Body of pancreas (tissue), 4 donors: ENCODE results near the gene SETD2. TPM values are rescaled to one million over a fixed set of nuclear protein-coding genes. Genes with fewer than 3 reads are reported as not detected.

Experiments
- ATAC-seq: fragments of 150-250 bp; one replicate; pipeline ENCODE4 v1.9.1; 2016
- DNase-seq, 4 donors: peaks; one replicate each; pipeline ENCODE4 v3.0.0-alpha.2; 2019
- H3K27ac ChIP-seq, 4 donors: fragments of 200-600 bp; sonication (generic); 1 replicate in 3 of 4; 2 replicates in 1 of 4; pipeline versions ENCODE4 v1.5.1 to v1.6.1; 2016 to 2019; ENCODE audit warnings: mild to moderate bottlenecking in 1 of 4, mixed read lengths in 1 of 4, moderate library complexity in 1 of 4
- H3K27me3 ChIP-seq, 2 donors: fragments of 200-600 bp; sonication (generic); one replicate each; pipeline ENCODE4 v1.6.0; 2016; ENCODE audit warnings: mild to moderate bottlenecking in 1 of 2
- H3K36me3 ChIP-seq, 2 donors: fragments of 200-600 bp; sonication (generic); replicated peaks in 1 of 2; 2 replicates each; pipeline ENCODE4 v1.5.1; 2016; ENCODE audit warnings: low read depth in 2 of 2; ENCODE audit not compliant: insufficient read depth in 1 of 2
- H3K4me1 ChIP-seq: fragments of 200-600 bp; sonication (generic); one replicate; pipeline ENCODE4 v1.6.0; 2016
- H3K4me3 ChIP-seq, 2 donors: fragments of 200-600 bp; sonication (generic); 1 replicate in 1 of 2; 2 replicates in 1 of 2; pipeline ENCODE4 v1.5.1; 2016 to 2019
- H3K9me3 ChIP-seq, 3 donors: fragments of 200-600 bp; sonication (generic); 1 replicate in 2 of 3; 2 replicates in 1 of 3; pipeline ENCODE4 v1.5.1; 2016
- POLR2A ChIP-seq, 3 donors: fragments of 450-650 bp; IDR thresholded peaks; one replicate each; pipeline ENCODE4 v1.6.1; 2016; ENCODE audit warnings: antibody characterized with exemption in 3 of 3, mild to moderate bottlenecking in 2 of 3
- WGBS, 2 donors: methylation state at CpG; one replicate each; pipeline ENCODE4 v1.1.5; 2017; 5-methylcytosine and 5-hydroxymethylcytosine counted together
- intact Hi-C: fragments of 100-400 bp; cut with DNase I; formaldehyde crosslinking; loops from one replicate; pipeline ENCODE4 v1.15.1; 2023
- total RNA-seq, 2 donors: library from RNA; depleted of rRNA; stranded (reverse); fragments of >200 nt; gene quantifications; one replicate each; pipeline ENCODE4 v1.1.0, GENCODE V29; 2016
- TF ChIP-seq, protein P1 (sequence below), 7 experiments: fragments of 450-650 bp in 4 of 7; fragments of 200-600 bp in 3 of 7; sonication (generic) in 3 of 7; IDR thresholded peaks; one replicate each; pipeline ENCODE4 v1.5.1; 2016 to 2019; ENCODE audit warnings: antibody characterized with exemption in 7 of 7

SETD2 gene
- total RNA-seq, 2 donors from 2014 or later = 49.5 to 70.2 TPM

- TF ChIP-seq POLR2A (IDR thresholded peaks at IDR 0.05) = no peak
- TF ChIP-seq, protein P1, sequence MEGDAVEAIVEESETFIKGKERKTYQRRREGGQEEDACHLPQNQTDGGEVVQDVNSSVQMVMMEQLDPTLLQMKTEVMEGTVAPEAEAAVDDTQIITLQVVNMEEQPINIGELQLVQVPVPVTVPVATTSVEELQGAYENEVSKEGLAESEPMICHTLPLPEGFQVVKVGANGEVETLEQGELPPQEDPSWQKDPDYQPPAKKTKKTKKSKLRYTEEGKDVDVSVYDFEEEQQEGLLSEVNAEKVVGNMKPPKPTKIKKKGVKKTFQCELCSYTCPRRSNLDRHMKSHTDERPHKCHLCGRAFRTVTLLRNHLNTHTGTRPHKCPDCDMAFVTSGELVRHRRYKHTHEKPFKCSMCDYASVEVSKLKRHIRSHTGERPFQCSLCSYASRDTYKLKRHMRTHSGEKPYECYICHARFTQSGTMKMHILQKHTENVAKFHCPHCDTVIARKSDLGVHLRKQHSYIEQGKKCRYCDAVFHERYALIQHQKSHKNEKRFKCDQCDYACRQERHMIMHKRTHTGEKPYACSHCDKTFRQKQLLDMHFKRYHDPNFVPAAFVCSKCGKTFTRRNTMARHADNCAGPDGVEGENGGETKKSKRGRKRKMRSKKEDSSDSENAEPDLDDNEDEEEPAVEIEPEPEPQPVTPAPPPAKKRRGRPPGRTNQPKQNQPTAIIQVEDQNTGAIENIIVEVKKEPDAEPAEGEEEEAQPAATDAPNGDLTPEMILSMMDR (IDR thresholded peaks at IDR 0.05) = no peak
- intact Hi-C loops = no loop called here
- peaks cover 41% of the 10 kb centered on the region for H3K4me1 ChIP-seq
- H3K27me3 ChIP-seq = no peaks in the 10 kb centered on the region
- no peak overlapping the region for H3K27ac ChIP-seq
- 60 to 72% methylated on average over 3 of the region's 3 CpGs for WGBS, 2 donors
- DNase-seq = no peak
- H3K9me3 ChIP-seq = no peaks in the 10 kb centered on the region
- H3K36me3 ChIP-seq = no peaks in the 10 kb centered on the region
- ATAC-seq = no peak
- H3K4me3 ChIP-seq = no peak overlapping the region
These were observed 29.6 kb downstream of the SETD2 start for GRCh38 chr3:47134311-47134710.

DNA sequence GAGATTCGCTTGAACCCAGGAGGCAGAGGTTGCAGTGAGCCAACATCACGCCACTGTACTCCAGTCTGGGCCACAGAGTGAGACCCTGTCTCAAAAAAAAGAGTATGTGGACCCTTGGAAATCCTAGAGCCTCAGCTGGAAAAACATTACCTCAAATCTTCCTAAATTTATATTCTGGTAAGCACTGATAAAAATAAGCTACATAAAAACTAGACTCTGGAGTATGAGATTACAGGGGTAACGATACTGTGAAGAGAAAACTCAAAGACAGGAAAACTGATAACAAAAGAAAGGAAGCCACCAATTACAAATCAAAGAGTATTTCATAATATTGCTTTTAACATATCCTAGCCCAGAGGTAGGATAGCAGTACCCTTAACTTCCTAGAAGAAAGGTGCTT is 30.3 kb downstream of the SETD2 start:
- TF ChIP-seq, protein P1 (IDR thresholded peaks at IDR 0.05) = no peak
- no peak for TF ChIP-seq POLR2A (IDR thresholded peaks at IDR 0.05)
- no peak for ATAC-seq
- no peak for DNase-seq
- H3K4me3 ChIP-seq = no peak overlapping the region
- WGBS, 2 donors = 84 to 88% methylated on average over 3 of the region's 3 CpGs
- H3K9me3 ChIP-seq = no peaks in the 10 kb centered on the region
- intact Hi-C loops = no loop called here
- no peaks in the 10 kb centered on the region for H3K27me3 ChIP-seq
- peaks cover 43% of the 10 kb centered on the region for H3K4me1 ChIP-seq
- H3K27ac ChIP-seq = no peak overlapping the region
- no peaks in the 10 kb centered on the region for H3K36me3 ChIP-seq

DNA sequence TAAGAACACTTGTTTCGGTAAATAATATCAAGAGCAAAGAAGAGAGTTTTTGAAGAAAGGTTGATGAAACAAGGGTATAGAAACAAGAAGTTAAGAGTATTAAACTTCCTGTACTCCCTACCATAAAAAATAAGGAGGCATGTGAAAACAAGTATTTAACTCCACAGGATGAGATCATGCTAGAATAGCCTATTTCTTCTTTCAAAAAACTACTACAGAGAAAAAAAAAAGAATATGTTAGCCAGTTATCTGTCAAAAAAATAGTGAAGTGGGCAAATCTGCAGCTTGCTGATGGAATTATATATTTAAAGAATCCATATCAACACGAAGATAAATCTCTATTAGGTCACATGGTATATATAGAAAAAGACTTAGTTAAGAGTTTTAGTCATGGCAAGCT is 33.4 kb downstream of the SETD2 start:
- Histone ChIP-seq H3K4me1 (peaks cover 31% of the 10 kb centered on the region), H3K27ac (no peak overlapping the region), H3K36me3 (no peaks in the 10 kb centered on the region), H3K27me3 (no peaks in the 10 kb centered on the region), H3K9me3 (no peaks in the 10 kb centered on the region), H3K4me3 (no peak overlapping the region)
- ATAC-seq (no peak), DNase-seq (no peak)
- intact Hi-C loops = no loop called here
- no peak for TF ChIP-seq POLR2A (IDR thresholded peaks at IDR 0.05)
- TF ChIP-seq, protein P1 (IDR thresholded peaks at IDR 0.05) = no peak
- WGBS, 2 donors = 57 to 64% methylated on average over 2 of the region's 2 CpGs

GRCh38 chr3:47128137-47128536 is 35.8 kb downstream of the SETD2 start:
- H3K4me3 ChIP-seq = no peak overlapping the region
- 66 to 67% methylated on average over 4 of the region's 4 CpGs for WGBS, 2 donors
- H3K9me3 ChIP-seq = no peaks in the 10 kb centered on the region
- H3K36me3 ChIP-seq = peaks cover 0 to under 1% of the 10 kb centered on the region in 2 donors
- intact Hi-C loops = no loop called here
- ATAC-seq (no peak), DNase-seq (no peak)
- H3K27me3 ChIP-seq = no peaks in the 10 kb centered on the region
- no peak overlapping the region for H3K27ac ChIP-seq
- TF ChIP-seq, protein P1 (IDR thresholded peaks at IDR 0.05) = no peak
- no peak for TF ChIP-seq POLR2A (IDR thresholded peaks at IDR 0.05)
- peaks cover 14% of the 10 kb centered on the region for H3K4me1 ChIP-seq

DNA sequence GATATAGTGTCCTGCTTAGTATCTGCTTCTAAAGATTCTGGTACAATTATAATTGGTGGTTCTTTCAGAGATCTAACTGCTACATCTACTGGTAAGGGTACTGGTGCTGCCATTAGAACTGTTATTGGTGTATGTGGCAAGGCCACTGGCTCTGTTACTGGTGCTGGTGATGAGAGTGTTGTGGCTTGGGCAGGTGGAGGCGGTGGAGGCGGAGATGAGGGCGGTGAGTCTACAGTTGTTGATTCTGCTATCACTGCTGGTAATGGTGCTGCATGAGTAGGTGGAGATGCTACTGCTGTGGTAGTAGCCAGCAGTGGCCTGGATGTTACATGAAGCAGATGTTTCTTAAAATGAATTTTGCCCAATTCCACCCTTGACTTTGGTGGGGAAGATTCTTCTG is 40.1 kb downstream of the SETD2 start:
- H3K36me3 ChIP-seq = peaks cover 0 to 8% of the 10 kb centered on the region in 2 donors
- 96 to 100% methylated on average over 3 of the region's 3 CpGs for WGBS, 2 donors
- no peak for ATAC-seq
- intact Hi-C loops = no loop called here
- H3K9me3 ChIP-seq = no peaks in the 10 kb centered on the region
- H3K4me1 ChIP-seq = no peaks in the 10 kb centered on the region
- no peak for DNase-seq
- TF ChIP-seq, protein P1 (IDR thresholded peaks at IDR 0.05) = no peak
- no peak for TF ChIP-seq POLR2A (IDR thresholded peaks at IDR 0.05)
- H3K27ac ChIP-seq = no peak overlapping the region
- H3K4me3 ChIP-seq = no peak overlapping the region
- no peaks in the 10 kb centered on the region for H3K27me3 ChIP-seq
